K562 (cell line): ENCODE results near the gene CLIP4.

Experiments
- CBX2 ChIP-seq: fragments of 200-600 bp; sonication (generic); IDR thresholded peaks from one replicate; pipeline ENCODE4 v1.6.1; 2012; ENCODE audit warnings: mild to moderate bottlenecking, low read length, inconsistent platforms; ENCODE audit not compliant: insufficient read depth, poor library complexity, severe bottlenecking
- EZH2 ChIP-seq: IDR thresholded peaks from 2 replicates; pipeline ENCODE4 v1.6.1; 2012; ENCODE audit warnings: low read depth, mild to moderate bottlenecking, inconsistent platforms, low read length, borderline replicate concordance
- HDGF ChIP-seq: fragments of 450-650 bp; IDR thresholded peaks from 2 replicates; pipeline ENCODE4 v1.6.1; 2016
- HMGN3 ChIP-seq: IDR thresholded peaks from 2 replicates; pipeline ENCODE4 v1.6.1; 2011; ENCODE audit warnings: borderline replicate concordance, low read depth, mild to moderate bottlenecking, mixed read lengths, low read length; ENCODE audit not compliant: insufficient read length; ENCODE audit errors: extremely low read depth
- MXI1 ChIP-seq: IDR thresholded peaks from 2 replicates; pipeline ENCODE4 v1.6.1; 2011; ENCODE audit warnings: low read depth, mild to moderate bottlenecking, improper control_type of control experiment, low read length
- MYC ChIP-seq, 2 experiments: fragments of 250-450 bp in 1 of 2; sonication (Bioruptor Pico) in 1 of 2; IDR thresholded peaks; 2 replicates each; pipeline versions ENCODE4 v1.5.1 to v1.6.1; 2012 to 2021; ENCODE audit warnings: low read depth in 2 of 2, borderline replicate concordance in 1 of 2, improper control_type of control experiment in 1 of 2, low read length in 1 of 2, mild to moderate bottlenecking in 1 of 2, moderate library complexity in 1 of 2
- NRF1 ChIP-seq, 2 experiments: fragments of 450-650 bp; IDR thresholded peaks in 1 of 2; conservative IDR thresholded peaks in 1 of 2; 2 replicates each; pipeline ENCODE4 v1.6.1; 2014; ENCODE audit warnings: mild to moderate bottlenecking in 2 of 2
- POLR2AphosphoS5 ChIP-seq: IDR thresholded peaks from 2 replicates; pipeline ENCODE4 v1.6.1; 2011; ENCODE audit warnings: mild to moderate bottlenecking, low read depth, low read length, moderate library complexity; ENCODE audit not compliant: control insufficient read depth, insufficient read depth
- TBP ChIP-seq: optimal IDR thresholded peaks from 2 replicates; pipeline ENCODE3; 2011; ENCODE audit warnings: low read depth, low read length, improper control_type of control experiment
- TFE3 ChIP-seq: fragments of 450-650 bp; formaldehyde crosslinking; IDR thresholded peaks from 2 replicates; pipeline ENCODE4 v1.4.0; 2020; ENCODE audit warnings: mild to moderate bottlenecking, mixed read lengths
- ZNF583 ChIP-seq: fragments of 250-450 bp; sonication (Bioruptor Pico); IDR thresholded peaks from 2 replicates; pipeline ENCODE4 v1.4.0; 2020
- TF ChIP-seq, protein P1 (sequence below), 3 experiments: IDR thresholded peaks in 2 of 3; conservative IDR thresholded peaks in 1 of 3; 2 replicates each; pipeline ENCODE4 v1.5.1; 2011 to 2012; ENCODE audit warnings: low read length in 3 of 3, mild to moderate bottlenecking in 3 of 3, control low read depth in 2 of 3, improper control_type of control experiment in 1 of 3, inconsistent platforms in 1 of 3, low read depth in 1 of 3, mixed read lengths in 1 of 3, moderate library complexity in 1 of 3; ENCODE audit not compliant: insufficient read depth in 2 of 3
- TF ChIP-seq, protein P2 (sequence below): fragments of 450-650 bp; IDR thresholded peaks from 2 replicates; pipeline ENCODE4 v1.6.1; 2018; ENCODE audit not compliant: partially characterized antibody

GRCh38 chr2:29196792-29197788 lies 81.9 kb downstream of the CLIP4 start:
- TF ChIP-seq MXI1 (no peak), HDGF (no peak), MYC (IDR thresholded peaks at IDR 0.05; ENCODE audit: low read depth, low read length) (no peak), MYC (CRISPR knock-in tag; IDR thresholded peaks at IDR 0.05; ENCODE audit: borderline replicate concordance, low read depth) (no peak), ZNF583 (CRISPR knock-in tag) (no peak), TFE3 (no peak), TBP (no peak), NRF1 (conservative IDR thresholded peaks at IDR 0.05 in 1 of 2, IDR thresholded peaks at IDR 0.05 in 1 of 2) (peak in 1 of 2 experiments; percentile 43; a peak in 1 of 4 replicates), CBX2 (no peak), EZH2 (no peak), POLR2AphosphoS5 (no peak), HMGN3 (no peak)
- TF ChIP-seq, protein P1, sequence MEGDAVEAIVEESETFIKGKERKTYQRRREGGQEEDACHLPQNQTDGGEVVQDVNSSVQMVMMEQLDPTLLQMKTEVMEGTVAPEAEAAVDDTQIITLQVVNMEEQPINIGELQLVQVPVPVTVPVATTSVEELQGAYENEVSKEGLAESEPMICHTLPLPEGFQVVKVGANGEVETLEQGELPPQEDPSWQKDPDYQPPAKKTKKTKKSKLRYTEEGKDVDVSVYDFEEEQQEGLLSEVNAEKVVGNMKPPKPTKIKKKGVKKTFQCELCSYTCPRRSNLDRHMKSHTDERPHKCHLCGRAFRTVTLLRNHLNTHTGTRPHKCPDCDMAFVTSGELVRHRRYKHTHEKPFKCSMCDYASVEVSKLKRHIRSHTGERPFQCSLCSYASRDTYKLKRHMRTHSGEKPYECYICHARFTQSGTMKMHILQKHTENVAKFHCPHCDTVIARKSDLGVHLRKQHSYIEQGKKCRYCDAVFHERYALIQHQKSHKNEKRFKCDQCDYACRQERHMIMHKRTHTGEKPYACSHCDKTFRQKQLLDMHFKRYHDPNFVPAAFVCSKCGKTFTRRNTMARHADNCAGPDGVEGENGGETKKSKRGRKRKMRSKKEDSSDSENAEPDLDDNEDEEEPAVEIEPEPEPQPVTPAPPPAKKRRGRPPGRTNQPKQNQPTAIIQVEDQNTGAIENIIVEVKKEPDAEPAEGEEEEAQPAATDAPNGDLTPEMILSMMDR (IDR thresholded peaks at IDR 0.05 in 2 of 3, conservative IDR thresholded peaks at IDR 0.05 in 1 of 3; ENCODE audit: insufficient read depth in 2 of 3, low read depth in 1 of 3, low read length in 3 of 3) = peak; percentile 85 to 89 (median 88)
- TF ChIP-seq, protein P2, sequence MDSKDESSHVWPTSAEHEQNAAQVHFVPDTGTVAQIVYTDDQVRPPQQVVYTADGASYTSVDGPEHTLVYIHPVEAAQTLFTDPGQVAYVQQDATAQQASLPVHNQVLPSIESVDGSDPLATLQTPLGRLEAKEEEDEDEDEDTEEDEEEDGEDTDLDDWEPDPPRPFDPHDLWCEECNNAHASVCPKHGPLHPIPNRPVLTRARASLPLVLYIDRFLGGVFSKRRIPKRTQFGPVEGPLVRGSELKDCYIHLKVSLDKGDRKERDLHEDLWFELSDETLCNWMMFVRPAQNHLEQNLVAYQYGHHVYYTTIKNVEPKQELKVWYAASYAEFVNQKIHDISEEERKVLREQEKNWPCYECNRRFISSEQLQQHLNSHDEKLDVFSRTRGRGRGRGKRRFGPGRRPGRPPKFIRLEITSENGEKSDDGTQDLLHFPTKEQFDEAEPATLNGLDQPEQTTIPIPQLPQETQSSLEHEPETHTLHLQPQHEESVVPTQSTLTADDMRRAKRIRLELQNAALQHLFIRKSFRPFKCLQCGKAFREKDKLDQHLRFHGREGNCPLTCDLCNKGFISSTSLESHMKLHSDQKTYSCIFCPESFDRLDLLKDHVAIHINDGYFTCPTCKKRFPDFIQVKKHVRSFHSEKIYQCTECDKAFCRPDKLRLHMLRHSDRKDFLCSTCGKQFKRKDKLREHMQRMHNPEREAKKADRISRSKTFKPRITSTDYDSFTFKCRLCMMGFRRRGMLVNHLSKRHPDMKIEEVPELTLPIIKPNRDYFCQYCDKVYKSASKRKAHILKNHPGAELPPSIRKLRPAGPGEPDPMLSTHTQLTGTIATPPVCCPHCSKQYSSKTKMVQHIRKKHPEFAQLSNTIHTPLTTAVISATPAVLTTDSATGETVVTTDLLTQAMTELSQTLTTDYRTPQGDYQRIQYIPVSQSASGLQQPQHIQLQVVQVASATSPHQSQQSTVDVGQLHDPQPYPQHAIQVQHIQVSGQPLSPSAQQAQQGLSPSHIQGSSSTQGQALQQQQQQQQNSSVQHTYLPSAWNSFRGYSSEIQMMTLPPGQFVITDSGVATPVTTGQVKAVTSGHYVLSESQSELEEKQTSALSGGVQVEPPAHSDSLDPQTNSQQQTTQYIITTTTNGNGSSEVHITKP = no peak
